K562 (cell line): Measurements from ENCODE around the gene TTLL11. TPM values are rescaled to one million over a fixed set of nuclear protein-coding genes. Genes with fewer than 3 reads are reported as not detected.
A peak's percentile ranks its signal among the peaks of the same experiment; 100 is the strongest.

Experiments
- ARNT ChIP-seq, 2 experiments: fragments of 450-650 bp; IDR thresholded peaks; 2 replicates each; pipeline ENCODE4 v1.6.1; 2016; ENCODE audit warnings: mild to moderate bottlenecking in 1 of 2
- DMBX1 ChIP-seq: fragments of 250-450 bp; sonication (Bioruptor Pico); IDR thresholded peaks from 2 replicates; pipeline ENCODE4 v1.8.0; 2022; ENCODE audit warnings: inconsistent platforms, mild to moderate bottlenecking, moderate library complexity, borderline replicate concordance
- DNMT1 ChIP-seq: fragments of 450-650 bp; IDR thresholded peaks from 2 replicates; pipeline ENCODE4 v1.6.1; 2016; ENCODE audit warnings: antibody characterized with exemption, mild to moderate bottlenecking
- FOSL1 ChIP-seq: fragments of 200-800 bp; sonication (Bioruptor generic); conservative IDR thresholded peaks from 2 replicates; pipeline ENCODE4 v1.6.1; 2016; ENCODE audit warnings: missing genetic modification characterization, missing compliant biosample characterization
- GTF2E2 ChIP-seq: fragments of 200-800 bp; sonication (Bioruptor generic); IDR thresholded peaks from 2 replicates; pipeline ENCODE4 v1.6.1; 2016; ENCODE audit warnings: missing genetic modification characterization, missing compliant biosample characterization
- HNRNPLL ChIP-seq: fragments of 200-400 bp; formaldehyde crosslinking; IDR thresholded peaks from 2 replicates; pipeline ENCODE4 v1.6.1; 2017; ENCODE audit warnings: low read length, low read depth, mild to moderate bottlenecking; ENCODE audit not compliant: poor library complexity, severe bottlenecking
- ILK ChIP-seq: fragments of 450-650 bp; IDR thresholded peaks from 2 replicates; pipeline ENCODE4 v1.6.1; 2016; ENCODE audit warnings: missing genetic modification characterization, low read depth, mild to moderate bottlenecking, missing compliant biosample characterization, moderate library complexity, borderline replicate concordance
- KLF1 ChIP-seq: fragments of 450-650 bp; IDR thresholded peaks from 2 replicates; pipeline ENCODE4 v1.6.1; 2016; ENCODE audit warnings: missing genetic modification characterization, missing compliant biosample characterization
- NELFE ChIP-seq: IDR thresholded peaks from 2 replicates; pipeline ENCODE4 v1.6.1; 2011; ENCODE audit warnings: mild to moderate bottlenecking; ENCODE audit not compliant: insufficient read depth, insufficient read length
- RCOR1 ChIP-seq, 2 experiments: IDR thresholded peaks; 2 replicates each; pipeline ENCODE4 v1.6.1; 2012; ENCODE audit warnings: low read depth in 2 of 2, low read length in 2 of 2, borderline replicate concordance in 1 of 2, improper control_type of control experiment in 1 of 2
- RUNX1 ChIP-seq: sonication (generic); IDR thresholded peaks from 2 replicates; pipeline ENCODE4 v1.6.1; 2016; ENCODE audit warnings: antibody characterized with exemption, low read depth
- SRSF7 ChIP-seq: fragments of 200-400 bp; formaldehyde crosslinking; optimal IDR thresholded peaks from 2 replicates; pipeline ENCODE3; 2017; ENCODE audit warnings: mild to moderate bottlenecking, low read depth, low read length
- STAG1 ChIP-seq: sonication (generic); formaldehyde crosslinking; IDR thresholded peaks from 2 replicates; pipeline ENCODE4 v1.5.0; 2020; ENCODE audit warnings: missing genetic modification reagents, borderline replicate concordance
- TCFL5 ChIP-seq: fragments of 250-450 bp; sonication (Bioruptor Pico); conservative IDR thresholded peaks from 2 replicates; pipeline ENCODE4 v1.6.1; 2021; ENCODE audit warnings: mild to moderate bottlenecking, moderate library complexity, matching md5 sums
- ZNF740 ChIP-seq, 3 experiments: fragments of 200-800 bp in 1 of 3; sonication (Bioruptor generic) in 1 of 3; sonication (generic) in 1 of 3; formaldehyde crosslinking in 1 of 3; IDR thresholded peaks; 2 replicates each; pipeline versions ENCODE4 v1.6.1 to v1.8.0; 2016 to 2022; ENCODE audit warnings: mild to moderate bottlenecking in 2 of 3, missing compliant biosample characterization in 2 of 3, missing genetic modification characterization in 2 of 3, missing genetic modification reagents in 1 of 3
- polyA plus RNA-seq, 8 experiments: library from polyadenylated mRNA; depleted of rRNA in 4 of 8; stranded (reverse) in 5 of 8; unstranded in 3 of 8; fragments of >200 nt; fragmentation: Nextera tagmentation in 2 of 8; fragmentation: Illumina TruSeq in 1 of 8; extraction: Ambion mirVana in 2 of 8; extraction: Trizol in 1 of 8; gene quantifications; 2 replicates each; pipeline versions ENCODE4 v1.2.1 to v1.2.3, GENCODE V29; 2011 to 2014; ENCODE audit warnings: inconsistent platforms in 1 of 8, missing spikeins in 1 of 8
- total RNA-seq, 7 experiments: library from RNA; depleted of rRNA in 6 of 7; stranded (reverse); fragments of >200 nt in 6 of 7; fragmentation: Illumina TruSeq in 2 of 7; extraction: Trizol in 2 of 7; gene quantifications; 2 replicates each; pipeline versions ENCODE4 v1.2.1 to v1.2.3, GENCODE V29; 2011 to 2021; ENCODE audit warnings: low replicate concordance in 1 of 7
- TF ChIP-seq, protein P1 (sequence below), 2 experiments: fragments of 450-650 bp; IDR thresholded peaks; 2 replicates each; pipeline ENCODE4 v1.6.1; 2018; ENCODE audit warnings: mild to moderate bottlenecking in 2 of 2, low read depth in 1 of 2; ENCODE audit not compliant: partially characterized antibody in 2 of 2
- TF ChIP-seq, protein P2 (sequence below): fragments of 250-450 bp; sonication (Bioruptor Pico); IDR thresholded peaks from 2 replicates; pipeline ENCODE4 v1.4.0; 2020; ENCODE audit warnings: mild to moderate bottlenecking, moderate library complexity

Gene TTLL11
- total and polyA plus RNA-seq, 9 of the 15 experiments (the other 6 are each of a cell fraction or from before 2014, with no cell fraction given), result 0.83 to 4.4 (median 2.7) TPM

GRCh38 chr9:122051351-122052321 lies 41.5 kb downstream of the TTLL11 start (continued):
- TF ChIP-seq, protein P1, sequence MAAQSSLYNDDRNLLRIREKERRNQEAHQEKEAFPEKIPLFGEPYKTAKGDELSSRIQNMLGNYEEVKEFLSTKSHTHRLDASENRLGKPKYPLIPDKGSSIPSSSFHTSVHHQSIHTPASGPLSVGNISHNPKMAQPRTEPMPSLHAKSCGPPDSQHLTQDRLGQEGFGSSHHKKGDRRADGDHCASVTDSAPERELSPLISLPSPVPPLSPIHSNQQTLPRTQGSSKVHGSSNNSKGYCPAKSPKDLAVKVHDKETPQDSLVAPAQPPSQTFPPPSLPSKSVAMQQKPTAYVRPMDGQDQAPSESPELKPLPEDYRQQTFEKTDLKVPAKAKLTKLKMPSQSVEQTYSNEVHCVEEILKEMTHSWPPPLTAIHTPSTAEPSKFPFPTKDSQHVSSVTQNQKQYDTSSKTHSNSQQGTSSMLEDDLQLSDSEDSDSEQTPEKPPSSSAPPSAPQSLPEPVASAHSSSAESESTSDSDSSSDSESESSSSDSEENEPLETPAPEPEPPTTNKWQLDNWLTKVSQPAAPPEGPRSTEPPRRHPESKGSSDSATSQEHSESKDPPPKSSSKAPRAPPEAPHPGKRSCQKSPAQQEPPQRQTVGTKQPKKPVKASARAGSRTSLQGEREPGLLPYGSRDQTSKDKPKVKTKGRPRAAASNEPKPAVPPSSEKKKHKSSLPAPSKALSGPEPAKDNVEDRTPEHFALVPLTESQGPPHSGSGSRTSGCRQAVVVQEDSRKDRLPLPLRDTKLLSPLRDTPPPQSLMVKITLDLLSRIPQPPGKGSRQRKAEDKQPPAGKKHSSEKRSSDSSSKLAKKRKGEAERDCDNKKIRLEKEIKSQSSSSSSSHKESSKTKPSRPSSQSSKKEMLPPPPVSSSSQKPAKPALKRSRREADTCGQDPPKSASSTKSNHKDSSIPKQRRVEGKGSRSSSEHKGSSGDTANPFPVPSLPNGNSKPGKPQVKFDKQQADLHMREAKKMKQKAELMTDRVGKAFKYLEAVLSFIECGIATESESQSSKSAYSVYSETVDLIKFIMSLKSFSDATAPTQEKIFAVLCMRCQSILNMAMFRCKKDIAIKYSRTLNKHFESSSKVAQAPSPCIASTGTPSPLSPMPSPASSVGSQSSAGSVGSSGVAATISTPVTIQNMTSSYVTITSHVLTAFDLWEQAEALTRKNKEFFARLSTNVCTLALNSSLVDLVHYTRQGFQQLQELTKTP (IDR thresholded peaks at IDR 0.05; ENCODE audit: low read depth in 1 of 2, partially characterized antibody in 2 of 2), result peak in 1 of 2 experiments; percentile 30
- no peak for TF ChIP-seq TCFL5
- TF ChIP-seq ARNT (IDR thresholded peaks at IDR 0.05), result 0 out of 4 replicates have a peak, but pooled peaks of 1 of the 2 experiments have one; percentile 42
- TF ChIP-seq RCOR1 (IDR thresholded peaks at IDR 0.05; ENCODE audit: borderline replicate concordance in 1 of 2, low read depth in 2 of 2, low read length in 2 of 2), result peak in 1 of 2 experiments; percentile 52; a peak in 1 of 4 replicates
- no peak for TF ChIP-seq ILK (tag)
- TF ChIP-seq KLF1 (tag), result no peak
- no peak for TF ChIP-seq GTF2E2 (tag)
- TF ChIP-seq ZNF740 (CRISPR knock-in tag; IDR thresholded peaks at IDR 0.05), result no peak
- no peak for TF ChIP-seq ZNF740 (tag; IDR thresholded peaks at IDR 0.05)
- TF ChIP-seq HNRNPLL, result no peak
- TF ChIP-seq RUNX1, result peak; percentile 87
- no peak for TF ChIP-seq SRSF7
- TF ChIP-seq, protein P2, sequence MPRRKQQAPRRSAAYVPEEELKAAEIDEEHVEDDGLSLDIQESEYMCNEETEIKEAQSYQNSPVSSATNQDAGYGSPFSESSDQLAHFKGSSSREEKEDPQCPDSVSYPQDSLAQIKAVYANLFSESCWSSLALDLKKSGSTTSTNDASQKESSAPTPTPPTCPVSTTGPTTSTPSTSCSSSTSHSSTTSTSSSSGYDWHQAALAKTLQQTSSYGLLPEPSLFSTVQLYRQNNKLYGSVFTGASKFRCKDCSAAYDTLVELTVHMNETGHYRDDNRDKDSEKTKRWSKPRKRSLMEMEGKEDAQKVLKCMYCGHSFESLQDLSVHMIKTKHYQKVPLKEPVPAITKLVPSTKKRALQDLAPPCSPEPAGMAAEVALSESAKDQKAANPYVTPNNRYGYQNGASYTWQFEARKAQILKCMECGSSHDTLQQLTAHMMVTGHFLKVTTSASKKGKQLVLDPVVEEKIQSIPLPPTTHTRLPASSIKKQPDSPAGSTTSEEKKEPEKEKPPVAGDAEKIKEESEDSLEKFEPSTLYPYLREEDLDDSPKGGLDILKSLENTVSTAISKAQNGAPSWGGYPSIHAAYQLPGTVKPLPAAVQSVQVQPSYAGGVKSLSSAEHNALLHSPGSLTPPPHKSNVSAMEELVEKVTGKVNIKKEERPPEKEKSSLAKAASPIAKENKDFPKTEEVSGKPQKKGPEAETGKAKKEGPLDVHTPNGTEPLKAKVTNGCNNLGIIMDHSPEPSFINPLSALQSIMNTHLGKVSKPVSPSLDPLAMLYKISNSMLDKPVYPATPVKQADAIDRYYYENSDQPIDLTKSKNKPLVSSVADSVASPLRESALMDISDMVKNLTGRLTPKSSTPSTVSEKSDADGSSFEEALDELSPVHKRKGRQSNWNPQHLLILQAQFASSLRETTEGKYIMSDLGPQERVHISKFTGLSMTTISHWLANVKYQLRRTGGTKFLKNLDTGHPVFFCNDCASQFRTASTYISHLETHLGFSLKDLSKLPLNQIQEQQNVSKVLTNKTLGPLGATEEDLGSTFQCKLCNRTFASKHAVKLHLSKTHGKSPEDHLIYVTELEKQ (CRISPR knock-in tag), result no peak
- TF ChIP-seq DNMT1, result no peak
- no peak for TF ChIP-seq STAG1 (CRISPR knock-in tag)
- TF ChIP-seq FOSL1 (tag), result peak; percentile 44; the same call in 1 of the 2 replicates
- TF ChIP-seq NELFE, result no peak
- TF ChIP-seq DMBX1 (CRISPR knock-in tag), result 0 out of 2 replicates have a peak, but pooled peaks have one; percentile 50
